PC-3 (cell line): ENCODE measurements around the gene RIPK3. TPM values are rescaled to one million over a fixed set of nuclear protein-coding genes. Genes with fewer than 3 reads are reported as not detected.

Experiments used
- ATAC-seq: fragments of 200-7000 bp; cut with Tn5 transposase; 2 replicates; pipeline ENCODE4 v1.9.1; 2020; ENCODE audit warnings: mild to moderate bottlenecking, moderate library complexity
- BruUV-seq: library from RNA; stranded (reverse); fragments of 400-500 nt; replicated peaks from 2 replicates; lab custom pipeline; 2021; lab: Mats Ljungman, UMichigan
- CTCF ChIA-PET: fragments of 300-600 bp; sonication (Branson Sonifier 250); formaldehyde crosslinking; loops from one replicate; lab custom pipeline; 2022; ENCODE audit warnings: antibody characterized with exemption; lab: Charles Lee
- POLR2A ChIA-PET: fragments of 300-600 bp; sonication (Branson Sonifier 250); formaldehyde crosslinking; loops from one replicate; lab custom pipeline; 2022; ENCODE audit warnings: antibody characterized with exemption; ENCODE audit not compliant: unreplicated experiment; lab: Charles Lee
- DNase-seq: peaks from one replicate; pipeline ENCODE4 v3.0.0-alpha.2; 2015
- H2AFZ ChIP-seq: fragments of 300-600 bp; sonication (generic); 2 replicates; pipeline ENCODE4 v1.6.0; 2016; ENCODE audit warnings: antibody characterized with exemption, low read length
- H3F3A ChIP-seq: fragments of 300-600 bp; sonication (generic); one replicate; pipeline ENCODE4 v1.6.0; 2017; ENCODE audit warnings: antibody characterized with exemption, low read length, control low read depth, mild to moderate bottlenecking; ENCODE audit not compliant: unreplicated experiment
- H3K27ac ChIP-seq: fragments of 300-600 bp; sonication (generic); 2 replicates; pipeline ENCODE4 v1.5.1; 2016; ENCODE audit warnings: mild to moderate bottlenecking, low read length
- H3K27me3 ChIP-seq: fragments of 300-600 bp; sonication (generic); 2 replicates; pipeline ENCODE4 v1.6.1; 2016; ENCODE audit warnings: low read length, mixed read lengths
- H3K36me3 ChIP-seq: fragments of 300-600 bp; sonication (generic); 2 replicates; pipeline ENCODE4 v1.6.1; 2016; ENCODE audit warnings: low read depth, mixed run types, low read length, mixed read lengths
- H3K4me1 ChIP-seq: fragments of 300-600 bp; sonication (generic); 2 replicates; pipeline ENCODE4 v1.5.1; 2016; ENCODE audit warnings: low read length; ENCODE audit not compliant: insufficient read depth
- H3K4me2 ChIP-seq: fragments of 300-600 bp; sonication (generic); 2 replicates; pipeline ENCODE4 v1.6.0; 2016; ENCODE audit warnings: low read length
- H3K4me3 ChIP-seq: fragments of 300-600 bp; sonication (generic); 2 replicates; pipeline ENCODE4 v1.5.1; 2016; ENCODE audit warnings: mild to moderate bottlenecking, low read length, mixed read lengths
- H3K79me2 ChIP-seq: fragments of 300-600 bp; sonication (generic); 2 replicates; pipeline ENCODE4 v1.6.1; 2017; ENCODE audit warnings: low read length, mixed read lengths
- H3K9ac ChIP-seq: fragments of 300-600 bp; sonication (generic); 2 replicates; pipeline ENCODE4 v1.6.0; 2016; ENCODE audit warnings: mild to moderate bottlenecking, low read length
- H3K9me2 ChIP-seq: fragments of 300-600 bp; sonication (generic); replicated peaks from 2 replicates; pipeline ENCODE4 v1.6.1; 2016; ENCODE audit warnings: mixed run types, low read length, mixed read lengths
- H3K9me3 ChIP-seq: fragments of 300-600 bp; sonication (generic); 2 replicates; pipeline ENCODE4 v1.6.1; 2016; ENCODE audit warnings: low read length, mixed read lengths
- H4K20me1 ChIP-seq: fragments of 300-600 bp; sonication (generic); 2 replicates; pipeline ENCODE4 v1.6.1; 2016; ENCODE audit warnings: low read length, mixed read lengths
- EZH2 ChIP-seq: fragments of 300-600 bp; sonication (generic); IDR thresholded peaks from one replicate; pipeline ENCODE4 v1.6.1; 2017; ENCODE audit warnings: antibody characterized with exemption, mild to moderate bottlenecking, low read length; ENCODE audit not compliant: unreplicated experiment
- EZH2phosphoT487 ChIP-seq: fragments of 300-600 bp; sonication (generic); IDR thresholded peaks from 2 replicates; pipeline ENCODE4 v1.6.1; 2018; ENCODE audit warnings: mild to moderate bottlenecking, antibody characterized with exemption, low read length, borderline replicate concordance
- intact Hi-C: fragments of 100-400 bp; cut with micrococcal nuclease; formaldehyde crosslinking; loops from 2 replicates; pipeline ENCODE4 v1.9.0; 2023
- total RNA-seq: library from RNA; depleted of rRNA; stranded (reverse); fragments of >200 nt; gene quantifications from 2 replicates; pipeline ENCODE4 v1.2.3, GENCODE V29; 2014
- TF ChIP-seq, protein P1 (sequence below): fragments of 300-600 bp; sonication (generic); conservative IDR thresholded peaks from 2 replicates; pipeline ENCODE4 v1.5.1; 2017; ENCODE audit warnings: antibody characterized with exemption, low read depth, mild to moderate bottlenecking, low read length

Gene RIPK3
- total RNA-seq, 1 experiment from 2014 or later, result not detected

DNA sequence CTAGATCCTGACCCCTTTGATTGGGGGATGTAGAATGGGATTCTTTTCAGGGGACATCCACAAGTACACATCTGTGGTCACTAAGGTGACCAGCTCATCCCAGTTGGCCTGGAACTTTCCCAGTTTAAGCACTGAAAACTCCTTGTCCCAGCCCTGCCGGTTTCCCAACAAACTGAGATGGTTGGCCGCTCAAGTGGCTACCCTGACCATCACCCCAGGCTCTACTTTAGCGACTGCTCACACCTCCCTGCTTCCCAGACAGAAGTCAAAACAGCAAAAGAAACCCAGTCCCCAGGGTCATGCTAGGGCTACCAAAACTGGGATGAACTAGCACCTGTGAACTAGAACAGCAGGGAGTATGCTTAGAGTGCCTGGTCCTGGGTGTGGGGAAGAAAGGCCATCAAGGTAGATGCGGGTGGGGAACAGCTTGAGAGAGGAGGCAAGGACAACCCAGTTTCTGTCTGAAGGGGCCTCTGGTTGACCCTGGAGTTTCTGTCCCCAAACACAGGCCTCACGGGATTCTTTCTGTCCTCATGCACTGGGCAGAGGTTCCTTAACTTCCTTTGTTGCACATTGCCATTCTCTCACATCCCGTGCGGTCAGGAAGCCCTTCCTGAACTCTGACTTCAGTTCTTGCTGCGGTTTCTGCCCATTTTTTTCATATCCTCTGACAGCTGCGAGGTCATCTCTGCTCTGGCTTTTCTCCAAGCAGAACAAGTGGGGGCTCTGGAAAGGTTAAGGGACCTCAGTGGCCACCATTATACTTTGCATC is 26.9 kb downstream of the RIPK3 start:
- Histone ChIP-seq H3K9me3 (no peaks in the 10 kb centered on the region), H3K4me1 (peaks cover 13% of the 10 kb centered on the region), H3K27ac (no peak overlapping the region), H3K79me2 (no peaks in the 10 kb centered on the region), H2AFZ (no peak overlapping the region), H3K36me3 (peaks cover 12% of the 10 kb centered on the region; the same call in 1 of the 2 replicates), H3K9ac (no peak overlapping the region), H3F3A (no peaks in the 10 kb centered on the region), H4K20me1 (no peaks in the 10 kb centered on the region), H3K4me2 (no peak overlapping the region), H3K4me3 (no peak overlapping the region), H3K27me3 (no peaks in the 10 kb centered on the region), H3K9me2 (no peaks in the 10 kb centered on the region)
- CTCF ChIA-PET, result no interaction called here
- ATAC-seq, result no peak
- TF ChIP-seq EZH2phosphoT487 (no peak), EZH2 (no peak)
- TF ChIP-seq, protein P1, sequence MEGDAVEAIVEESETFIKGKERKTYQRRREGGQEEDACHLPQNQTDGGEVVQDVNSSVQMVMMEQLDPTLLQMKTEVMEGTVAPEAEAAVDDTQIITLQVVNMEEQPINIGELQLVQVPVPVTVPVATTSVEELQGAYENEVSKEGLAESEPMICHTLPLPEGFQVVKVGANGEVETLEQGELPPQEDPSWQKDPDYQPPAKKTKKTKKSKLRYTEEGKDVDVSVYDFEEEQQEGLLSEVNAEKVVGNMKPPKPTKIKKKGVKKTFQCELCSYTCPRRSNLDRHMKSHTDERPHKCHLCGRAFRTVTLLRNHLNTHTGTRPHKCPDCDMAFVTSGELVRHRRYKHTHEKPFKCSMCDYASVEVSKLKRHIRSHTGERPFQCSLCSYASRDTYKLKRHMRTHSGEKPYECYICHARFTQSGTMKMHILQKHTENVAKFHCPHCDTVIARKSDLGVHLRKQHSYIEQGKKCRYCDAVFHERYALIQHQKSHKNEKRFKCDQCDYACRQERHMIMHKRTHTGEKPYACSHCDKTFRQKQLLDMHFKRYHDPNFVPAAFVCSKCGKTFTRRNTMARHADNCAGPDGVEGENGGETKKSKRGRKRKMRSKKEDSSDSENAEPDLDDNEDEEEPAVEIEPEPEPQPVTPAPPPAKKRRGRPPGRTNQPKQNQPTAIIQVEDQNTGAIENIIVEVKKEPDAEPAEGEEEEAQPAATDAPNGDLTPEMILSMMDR, result no peak
- no TSS peak for BruUV-seq
- POLR2A ChIA-PET, result no interaction called here
- no peak for DNase-seq
- intact Hi-C loops, result no loop called here

DNA sequence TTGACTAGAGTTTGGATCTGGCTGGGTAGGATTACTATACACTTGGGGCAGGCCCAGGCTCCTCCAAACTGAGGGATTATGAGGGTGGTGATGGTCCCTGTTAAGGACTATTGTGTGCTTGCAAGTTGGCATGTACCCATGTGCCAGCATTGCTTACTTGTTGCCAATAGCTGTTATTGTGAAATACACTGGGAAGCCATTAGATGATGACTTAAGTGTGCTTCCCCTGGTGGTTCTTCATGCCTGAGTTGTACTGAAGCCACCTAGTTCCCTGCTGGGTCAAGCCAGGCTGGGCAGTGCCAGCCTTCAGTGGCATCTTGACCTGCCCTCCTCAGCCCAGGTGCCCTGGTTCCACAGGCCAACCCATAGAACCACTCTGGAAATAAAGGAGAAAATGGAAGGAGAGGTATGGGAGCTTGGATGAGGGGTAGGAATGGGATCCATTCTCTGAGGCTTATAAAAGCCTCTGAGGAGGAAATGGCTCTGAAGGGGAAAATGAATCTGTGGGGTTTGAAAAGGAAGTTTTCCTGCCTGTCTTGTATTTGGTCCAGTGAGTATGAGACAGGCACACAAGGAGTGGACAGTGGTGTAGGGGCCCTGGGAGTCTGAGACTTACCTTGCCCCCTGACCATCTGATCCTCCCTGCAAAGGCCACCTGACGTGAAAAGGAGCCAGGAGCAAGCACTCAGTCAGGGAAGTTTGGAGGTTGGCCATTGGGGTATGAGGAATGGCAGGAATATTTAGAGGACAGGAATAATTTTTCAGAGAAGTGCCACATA is 27.8 kb downstream of the RIPK3 start:
- TF ChIP-seq, protein P1, result no peak
- TF ChIP-seq EZH2, result no peak
- TF ChIP-seq EZH2phosphoT487, result no peak
- ATAC-seq (no peak), DNase-seq (no peak)
- H3K4me3 ChIP-seq, result no peak overlapping the region
- H3K9ac ChIP-seq, result no peak overlapping the region
- no peaks in the 10 kb centered on the region for H4K20me1 ChIP-seq
- H3K4me2 ChIP-seq, result no peak overlapping the region
- intact Hi-C loops, result no loop called here
- H3F3A ChIP-seq, result no peaks in the 10 kb centered on the region
- H3K79me2 ChIP-seq, result no peaks in the 10 kb centered on the region
- no peak overlapping the region for H3K27ac ChIP-seq
- H3K27me3 ChIP-seq, result no peaks in the 10 kb centered on the region
- no peaks in the 10 kb centered on the region for H3K9me3 ChIP-seq
- peaks cover 14% of the 10 kb centered on the region for H3K4me1 ChIP-seq
- ChIA-PET CTCF (no interaction called here), POLR2A (no interaction called here)
- H3K9me2 ChIP-seq, result no peaks in the 10 kb centered on the region
- peaks cover 12% of the 10 kb centered on the region; the same call in 1 of the 2 replicates for H3K36me3 ChIP-seq
- no TSS peak for BruUV-seq
- no peak overlapping the region for H2AFZ ChIP-seq
